ENCODE measurements around the gene VAV3.

Gene VAV3

DNA sequence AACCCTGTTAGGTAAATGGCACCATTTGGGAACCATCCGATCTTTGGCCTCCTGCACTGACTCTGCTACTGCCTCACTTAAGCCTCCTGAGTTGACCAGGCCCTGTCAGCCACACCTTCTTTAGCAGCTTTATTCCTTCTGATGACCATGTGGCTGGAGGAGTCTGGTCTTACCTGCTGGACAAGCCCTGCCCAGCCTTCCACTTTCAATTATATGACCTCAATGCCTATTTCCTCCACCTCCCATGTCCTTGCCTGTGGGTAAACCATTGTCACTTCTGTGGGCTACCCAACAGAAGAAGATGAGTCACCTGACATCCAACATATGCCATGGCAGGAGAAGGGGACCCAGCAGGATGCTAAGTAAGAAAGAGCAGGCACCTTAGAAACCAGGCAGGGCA is 430.3 kb downstream of the VAV3 start:
- H3K4me3 ChIP-seq (ENCODE audit: low read depth, low read length) = no peak overlapping the region
- TF ChIP-seq, protein P1, sequence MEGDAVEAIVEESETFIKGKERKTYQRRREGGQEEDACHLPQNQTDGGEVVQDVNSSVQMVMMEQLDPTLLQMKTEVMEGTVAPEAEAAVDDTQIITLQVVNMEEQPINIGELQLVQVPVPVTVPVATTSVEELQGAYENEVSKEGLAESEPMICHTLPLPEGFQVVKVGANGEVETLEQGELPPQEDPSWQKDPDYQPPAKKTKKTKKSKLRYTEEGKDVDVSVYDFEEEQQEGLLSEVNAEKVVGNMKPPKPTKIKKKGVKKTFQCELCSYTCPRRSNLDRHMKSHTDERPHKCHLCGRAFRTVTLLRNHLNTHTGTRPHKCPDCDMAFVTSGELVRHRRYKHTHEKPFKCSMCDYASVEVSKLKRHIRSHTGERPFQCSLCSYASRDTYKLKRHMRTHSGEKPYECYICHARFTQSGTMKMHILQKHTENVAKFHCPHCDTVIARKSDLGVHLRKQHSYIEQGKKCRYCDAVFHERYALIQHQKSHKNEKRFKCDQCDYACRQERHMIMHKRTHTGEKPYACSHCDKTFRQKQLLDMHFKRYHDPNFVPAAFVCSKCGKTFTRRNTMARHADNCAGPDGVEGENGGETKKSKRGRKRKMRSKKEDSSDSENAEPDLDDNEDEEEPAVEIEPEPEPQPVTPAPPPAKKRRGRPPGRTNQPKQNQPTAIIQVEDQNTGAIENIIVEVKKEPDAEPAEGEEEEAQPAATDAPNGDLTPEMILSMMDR (IDR thresholded peaks at IDR 0.05; ENCODE audit: control insufficient read depth, extremely low read depth, insufficient read depth) = no peak
- DNase-seq (ENCODE audit: low read depth) = no peak

DNA sequence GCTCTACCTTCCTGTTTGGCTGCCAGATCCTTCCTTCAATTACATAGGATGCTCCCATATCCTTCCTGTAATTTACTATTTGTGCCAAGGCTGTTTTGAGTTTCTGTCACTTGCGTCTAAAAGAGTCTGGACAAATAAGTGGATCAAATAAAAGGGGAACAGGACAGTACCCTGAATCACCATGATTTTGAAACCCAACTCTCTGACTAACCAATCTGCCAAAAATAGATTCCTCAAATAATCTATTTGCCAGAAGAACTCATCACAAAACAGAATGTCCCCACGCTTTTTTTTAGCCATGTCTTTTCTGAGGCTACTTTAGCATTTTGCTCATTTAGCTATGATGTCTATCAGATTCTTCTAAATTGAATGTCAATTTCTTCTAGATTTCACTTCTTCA is 431.5 kb downstream of the VAV3 start:
- no peak for DNase-seq (ENCODE audit: low read depth)

DNA sequence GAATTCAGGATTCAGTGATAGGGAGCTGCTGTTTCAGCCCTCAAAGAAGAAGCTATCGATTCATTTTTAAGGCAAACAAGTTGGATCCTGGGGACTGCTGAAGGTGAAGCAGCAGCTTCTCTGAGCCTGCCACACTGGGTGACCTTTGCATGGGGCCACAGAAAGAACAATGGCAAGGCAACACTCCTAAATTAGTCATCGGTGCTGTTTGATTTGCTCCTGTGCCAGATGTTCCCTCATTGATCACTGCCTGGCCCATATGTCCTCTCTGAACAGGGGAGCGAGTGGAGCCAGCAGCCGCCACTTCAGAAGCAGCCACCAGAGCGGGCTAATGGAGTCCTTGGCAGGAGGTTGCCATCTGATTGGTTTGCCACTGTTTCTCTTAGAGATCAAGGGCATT is 432.7 kb downstream of the VAV3 start:
- TF ChIP-seq, protein P1 (IDR thresholded peaks at IDR 0.05; ENCODE audit: control insufficient read depth, extremely low read depth, insufficient read depth) = no peak
- no peak for DNase-seq (ENCODE audit: low read depth)
- H3K4me3 ChIP-seq (ENCODE audit: low read depth, low read length) = no peak overlapping the region

More for the DNA sequence above, 431.5 kb downstream of the VAV3 start:
- TF ChIP-seq, protein P1 (IDR thresholded peaks at IDR 0.05; ENCODE audit: control insufficient read depth, extremely low read depth, insufficient read depth) = no peak
- H3K4me3 ChIP-seq (ENCODE audit: low read depth, low read length) = no peak overlapping the region

DNA sequence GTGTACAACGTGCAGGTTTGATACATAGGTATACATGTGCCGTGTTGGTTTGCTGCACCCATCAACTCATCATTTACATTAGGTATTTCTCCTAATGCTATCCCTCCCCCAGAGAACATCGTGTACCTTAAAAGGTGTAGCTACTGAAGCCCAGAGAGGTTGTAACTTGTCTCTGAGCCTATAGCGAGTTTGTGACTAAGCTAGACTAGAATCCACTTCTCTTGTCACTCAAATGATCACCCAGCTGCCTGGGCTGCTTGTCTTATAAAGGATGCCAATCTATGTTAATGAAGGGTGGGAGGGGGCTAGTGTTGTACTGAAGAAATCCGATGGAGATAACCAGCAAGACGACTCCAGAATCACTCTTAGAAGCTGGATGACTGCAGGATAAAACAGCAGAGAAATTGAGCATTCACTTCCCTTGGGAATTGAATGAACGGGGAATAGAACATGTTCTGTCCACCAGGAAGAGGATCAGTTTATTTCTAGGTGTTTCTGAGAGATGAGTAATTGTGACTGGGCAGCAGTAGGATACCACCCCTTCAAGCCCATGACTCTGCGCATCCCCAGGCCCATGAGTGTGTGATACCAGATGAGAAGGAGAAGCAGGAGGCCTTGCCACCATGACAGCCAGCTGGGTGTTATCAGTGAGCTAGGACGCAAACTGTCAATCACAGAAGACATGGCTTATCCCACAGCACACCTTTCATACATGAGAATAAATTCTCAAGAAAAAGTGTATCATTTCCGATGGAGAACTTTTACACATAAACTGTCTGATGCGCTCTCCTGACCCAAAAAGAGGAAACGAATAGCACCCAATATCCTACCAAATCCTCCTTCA is 433.7 kb downstream of the VAV3 start:
- DNase-seq (ENCODE audit: low read depth) = no peak
- no peak overlapping the region for H3K4me3 ChIP-seq (ENCODE audit: low read depth, low read length)
- TF ChIP-seq, protein P1 (IDR thresholded peaks at IDR 0.05; ENCODE audit: control insufficient read depth, extremely low read depth, insufficient read depth) = no peak

DNA sequence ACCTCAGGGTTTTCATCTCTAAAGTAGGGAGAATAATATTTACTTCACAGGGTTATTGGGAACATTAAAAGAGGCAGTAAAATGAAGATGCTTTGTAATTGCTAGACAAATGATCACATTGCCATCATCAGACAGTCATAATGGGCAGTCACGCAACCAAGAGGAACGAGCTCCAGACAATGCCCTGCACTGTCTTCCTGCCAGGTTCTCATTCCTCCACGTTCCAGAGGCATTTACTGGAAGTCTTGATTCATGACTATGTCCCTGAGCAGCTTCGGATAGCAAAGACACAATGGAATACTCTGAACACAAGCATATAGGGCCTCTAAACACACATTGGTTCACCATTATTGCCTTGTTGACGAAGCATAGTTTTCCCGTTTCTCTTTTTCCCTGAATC is 434.4 kb downstream of the VAV3 start:
- H3K4me3 ChIP-seq (ENCODE audit: low read depth, low read length) = no peak overlapping the region
- TF ChIP-seq, protein P1 (IDR thresholded peaks at IDR 0.05; ENCODE audit: control insufficient read depth, extremely low read depth, insufficient read depth) = no peak

DNA sequence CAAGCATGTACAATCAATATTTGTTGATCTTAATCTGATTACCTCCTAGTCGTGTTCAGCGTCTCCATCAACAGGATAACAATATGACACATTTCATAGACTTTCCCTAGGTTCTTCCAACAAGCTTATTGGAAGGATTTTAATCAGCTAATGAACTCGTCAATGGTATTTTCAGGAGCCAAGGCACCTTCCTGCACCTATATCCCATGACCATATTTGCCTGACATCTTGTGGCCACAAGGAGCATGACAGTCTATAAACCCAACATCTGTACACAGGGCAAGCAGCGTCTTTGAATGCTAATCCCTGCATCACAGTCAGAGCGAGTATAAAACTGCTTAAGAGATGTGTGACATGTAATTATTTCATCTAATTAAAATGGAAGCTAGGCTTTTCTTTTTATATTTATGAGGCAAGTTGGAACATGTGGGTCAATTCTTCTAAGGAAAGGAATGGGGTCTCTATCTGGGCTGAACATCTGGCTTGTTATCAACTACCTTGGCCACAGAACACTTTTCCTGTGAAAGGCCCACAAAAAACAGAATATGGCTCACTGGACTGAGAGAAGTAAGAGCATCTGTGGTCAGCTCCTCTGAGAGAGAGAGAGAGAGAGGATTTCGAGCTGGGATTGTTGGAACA is 435.4 kb downstream of the VAV3 start:
- TF ChIP-seq, protein P1 (IDR thresholded peaks at IDR 0.05; ENCODE audit: control insufficient read depth, extremely low read depth, insufficient read depth) = peak; percentile 90
- H3K4me3 ChIP-seq (ENCODE audit: low read depth, low read length) = no peak overlapping the region
- peak; percentile 84 for DNase-seq (ENCODE audit: low read depth)

More for the DNA sequence above, 434.4 kb downstream of the VAV3 start:
- DNase-seq (ENCODE audit: low read depth) = no peak

Measured in LNCaP clone FGC (cell line).